ENCODE data around the gene GPR12. TPM values are rescaled to one million over a fixed set of nuclear protein-coding genes. Genes with fewer than 3 reads are reported as not detected.

The GPR12 gene, protein sequence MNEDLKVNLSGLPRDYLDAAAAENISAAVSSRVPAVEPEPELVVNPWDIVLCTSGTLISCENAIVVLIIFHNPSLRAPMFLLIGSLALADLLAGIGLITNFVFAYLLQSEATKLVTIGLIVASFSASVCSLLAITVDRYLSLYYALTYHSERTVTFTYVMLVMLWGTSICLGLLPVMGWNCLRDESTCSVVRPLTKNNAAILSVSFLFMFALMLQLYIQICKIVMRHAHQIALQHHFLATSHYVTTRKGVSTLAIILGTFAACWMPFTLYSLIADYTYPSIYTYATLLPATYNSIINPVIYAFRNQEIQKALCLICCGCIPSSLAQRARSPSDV
- total RNA-seq (under 1 TPM in 1 of 2 donors, not detected in 1; 0.15 TPM), polyA plus RNA-seq (not detected)
- long read RNA-seq, donor 1 = 0 reads
- long read RNA-seq, donor 2 = 0 reads

- no peaks in the 10 kb centered on the region for H3K9me3 ChIP-seq (ENCODE audit: control insufficient read depth, low read length)
- no peaks in the 10 kb centered on the region for H3K4me1 ChIP-seq (ENCODE audit: control insufficient read depth in 1 of 2, insufficient read depth in 2 of 2, low read length in 2 of 2)
- H3K27me3 ChIP-seq (ENCODE audit: control insufficient read depth in 1 of 2, insufficient read depth in 2 of 2, low read length in 1 of 2) = no peaks in the 10 kb centered on the region
- intact Hi-C loops (cut with DNase I) = no loop called here
- no peaks in the 10 kb centered on the region for H3K36me3 ChIP-seq (ENCODE audit: control insufficient read depth in 1 of 2, insufficient read depth in 2 of 2, low read length in 1 of 2)
- 1% methylated on average over 56 to 87 of the region's 87 CpGs for WGBS, 2 donors
- no peak for ATAC-seq (ENCODE audit: low FRiP score)
- H3K4me3 ChIP-seq (ENCODE audit: low read length in 2 of 2) = peak within 1 kb of the TSS; percentile 21 to 32
- no peak within 1 kb of the TSS for H3K27ac ChIP-seq (ENCODE audit: low read depth in 1 of 2, low read length in 2 of 2)
- peak in 1 of 2 donors; percentile 70 for DNase-seq
Measured at GRCh38 chr13:26759907-26760831, at the start of gene GPR12. GPR12 (minus strand) TSS chr13:26760786; CDS start chr13:26759827, 959 bp downstream.

DNA sequence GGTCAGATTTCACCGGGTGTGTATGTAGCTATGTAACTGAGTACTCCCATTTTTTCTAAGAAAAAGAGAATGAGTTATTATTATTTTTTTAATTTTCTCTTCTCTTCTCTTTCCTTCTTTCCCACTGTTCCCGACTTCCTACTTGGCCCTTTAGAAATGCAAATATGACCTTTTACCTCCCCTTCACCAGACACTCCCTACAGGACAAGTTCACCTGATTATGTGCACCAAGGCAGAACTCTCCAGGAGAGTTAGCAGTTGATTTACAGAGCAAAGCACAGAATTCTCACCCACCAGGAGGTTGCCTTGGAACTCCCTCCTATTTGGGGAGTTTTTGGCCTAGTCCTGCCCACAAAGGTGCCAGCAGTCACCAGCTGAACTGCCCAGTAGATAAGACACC is 49.5 kb upstream of the GPR12 start:
- H3K4me1 ChIP-seq (ENCODE audit: control insufficient read depth in 1 of 2, insufficient read depth in 2 of 2, low read length in 2 of 2) = no peaks in the 10 kb centered on the region
- intact Hi-C loops (cut with DNase I) = no loop called here
- ATAC-seq (ENCODE audit: low FRiP score) = no peak
- no peak overlapping the region for H3K4me3 ChIP-seq (ENCODE audit: low read length in 2 of 2)
- 38 to 39% methylated on average over 2 of the region's 2 CpGs for WGBS, 2 donors
- no peak overlapping the region for H3K27ac ChIP-seq (ENCODE audit: low read depth in 1 of 2, low read length in 2 of 2)
- no peaks in the 10 kb centered on the region for H3K27me3 ChIP-seq (ENCODE audit: control insufficient read depth in 1 of 2, insufficient read depth in 2 of 2, low read length in 1 of 2)
- H3K9me3 ChIP-seq (ENCODE audit: control insufficient read depth, low read length) = peaks cover 1% of the 10 kb centered on the region
- no peak for DNase-seq
- no peaks in the 10 kb centered on the region for H3K36me3 ChIP-seq (ENCODE audit: control insufficient read depth in 1 of 2, insufficient read depth in 2 of 2, low read length in 1 of 2)

GRCh38 chr13:26806891-26807290 is 46.3 kb upstream of the GPR12 start:
- ATAC-seq (ENCODE audit: low FRiP score) (no peak), DNase-seq (no peak)
- Histone ChIP-seq H3K36me3 (ENCODE audit: control insufficient read depth in 1 of 2, insufficient read depth in 2 of 2, low read length in 1 of 2) (no peaks in the 10 kb centered on the region), H3K9me3 (ENCODE audit: control insufficient read depth, low read length) (peaks cover 8% of the 10 kb centered on the region), H3K4me1 (ENCODE audit: control insufficient read depth in 1 of 2, insufficient read depth in 2 of 2, low read length in 2 of 2) (no peaks in the 10 kb centered on the region), H3K27me3 (ENCODE audit: control insufficient read depth in 1 of 2, insufficient read depth in 2 of 2, low read length in 1 of 2) (no peaks in the 10 kb centered on the region), H3K27ac (ENCODE audit: low read depth in 1 of 2, low read length in 2 of 2) (no peak overlapping the region), H3K4me3 (ENCODE audit: low read length in 2 of 2) (no peak overlapping the region)
- intact Hi-C loops (cut with DNase I) = no loop called here

DNA sequence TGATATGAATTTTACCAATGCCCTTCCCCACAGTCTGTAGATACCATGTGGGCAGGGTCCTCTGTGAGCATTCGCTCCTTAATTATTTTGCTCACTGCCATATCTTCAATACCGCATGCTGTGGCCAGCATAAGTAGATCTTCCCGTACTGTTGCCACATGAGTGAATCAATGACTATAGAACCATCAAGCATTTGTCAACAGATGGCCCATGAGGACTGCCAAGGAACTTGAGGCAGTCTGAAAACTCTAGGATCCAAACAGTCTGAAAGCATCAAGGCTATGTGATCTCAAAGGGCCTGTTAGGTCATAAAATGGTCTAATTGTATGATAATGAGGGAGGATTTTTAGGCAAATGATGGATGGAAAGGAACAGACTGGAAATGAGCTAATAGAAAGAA is 27.4 kb upstream of the GPR12 start:
- DNase-seq = no peak
- no peak for ATAC-seq (ENCODE audit: low FRiP score)
- WGBS, 2 donors = 85 to 88% methylated on average over 3 of the region's 3 CpGs
- Histone ChIP-seq H3K36me3 (ENCODE audit: control insufficient read depth in 1 of 2, insufficient read depth in 2 of 2, low read length in 1 of 2) (no peaks in the 10 kb centered on the region), H3K4me3 (ENCODE audit: low read length in 2 of 2) (no peak overlapping the region), H3K4me1 (ENCODE audit: control insufficient read depth in 1 of 2, insufficient read depth in 2 of 2, low read length in 2 of 2) (no peaks in the 10 kb centered on the region), H3K27me3 (ENCODE audit: control insufficient read depth in 1 of 2, insufficient read depth in 2 of 2, low read length in 1 of 2) (no peaks in the 10 kb centered on the region), H3K9me3 (ENCODE audit: control insufficient read depth, low read length) (peaks cover 1% of the 10 kb centered on the region), H3K27ac (ENCODE audit: low read depth in 1 of 2, low read length in 2 of 2) (no peak overlapping the region)
- intact Hi-C loops (cut with DNase I) = no loop called here

- no peak for DNase-seq
- H3K4me3 ChIP-seq (ENCODE audit: low read length in 2 of 2) = no peak overlapping the region
- no peaks in the 10 kb centered on the region for H3K36me3 ChIP-seq (ENCODE audit: control insufficient read depth in 1 of 2, insufficient read depth in 2 of 2, low read length in 1 of 2)
- H3K27ac ChIP-seq (ENCODE audit: low read depth in 1 of 2, low read length in 2 of 2) = no peak overlapping the region
- no peaks in the 10 kb centered on the region for H3K4me1 ChIP-seq (ENCODE audit: control insufficient read depth in 1 of 2, insufficient read depth in 2 of 2, low read length in 2 of 2)
- H3K27me3 ChIP-seq (ENCODE audit: control insufficient read depth in 1 of 2, insufficient read depth in 2 of 2, low read length in 1 of 2) = no peaks in the 10 kb centered on the region
- WGBS, 2 donors = 66 to 77% methylated on average over 2 of the region's 2 CpGs
- intact Hi-C loops (cut with DNase I) = no loop called here
- H3K9me3 ChIP-seq (ENCODE audit: control insufficient read depth, low read length) = peaks cover 2% of the 10 kb centered on the region
- no peak for ATAC-seq (ENCODE audit: low FRiP score)
Measured at GRCh38 chr13:26786651-26787295, 26.2 kb upstream of the GPR12 start.

GRCh38 chr13:26785838-26786630 is 25.4 kb upstream of the GPR12 start:
- Histone ChIP-seq H3K27me3 (ENCODE audit: control insufficient read depth in 1 of 2, insufficient read depth in 2 of 2, low read length in 1 of 2) (no peaks in the 10 kb centered on the region), H3K4me1 (ENCODE audit: control insufficient read depth in 1 of 2, insufficient read depth in 2 of 2, low read length in 2 of 2) (no peaks in the 10 kb centered on the region), H3K36me3 (ENCODE audit: control insufficient read depth in 1 of 2, insufficient read depth in 2 of 2, low read length in 1 of 2) (no peaks in the 10 kb centered on the region), H3K9me3 (ENCODE audit: control insufficient read depth, low read length) (peaks cover 4% of the 10 kb centered on the region), H3K4me3 (ENCODE audit: low read length in 2 of 2) (no peak overlapping the region), H3K27ac (ENCODE audit: low read depth in 1 of 2, low read length in 2 of 2) (no peak overlapping the region)
- WGBS, 2 donors = 26 to 28% methylated on average over 17 of the region's 17 CpGs
- intact Hi-C loops (cut with DNase I) = no loop called here
- ATAC-seq (ENCODE audit: low FRiP score) (no peak), DNase-seq (peak; percentile 67 to 76)

DNA sequence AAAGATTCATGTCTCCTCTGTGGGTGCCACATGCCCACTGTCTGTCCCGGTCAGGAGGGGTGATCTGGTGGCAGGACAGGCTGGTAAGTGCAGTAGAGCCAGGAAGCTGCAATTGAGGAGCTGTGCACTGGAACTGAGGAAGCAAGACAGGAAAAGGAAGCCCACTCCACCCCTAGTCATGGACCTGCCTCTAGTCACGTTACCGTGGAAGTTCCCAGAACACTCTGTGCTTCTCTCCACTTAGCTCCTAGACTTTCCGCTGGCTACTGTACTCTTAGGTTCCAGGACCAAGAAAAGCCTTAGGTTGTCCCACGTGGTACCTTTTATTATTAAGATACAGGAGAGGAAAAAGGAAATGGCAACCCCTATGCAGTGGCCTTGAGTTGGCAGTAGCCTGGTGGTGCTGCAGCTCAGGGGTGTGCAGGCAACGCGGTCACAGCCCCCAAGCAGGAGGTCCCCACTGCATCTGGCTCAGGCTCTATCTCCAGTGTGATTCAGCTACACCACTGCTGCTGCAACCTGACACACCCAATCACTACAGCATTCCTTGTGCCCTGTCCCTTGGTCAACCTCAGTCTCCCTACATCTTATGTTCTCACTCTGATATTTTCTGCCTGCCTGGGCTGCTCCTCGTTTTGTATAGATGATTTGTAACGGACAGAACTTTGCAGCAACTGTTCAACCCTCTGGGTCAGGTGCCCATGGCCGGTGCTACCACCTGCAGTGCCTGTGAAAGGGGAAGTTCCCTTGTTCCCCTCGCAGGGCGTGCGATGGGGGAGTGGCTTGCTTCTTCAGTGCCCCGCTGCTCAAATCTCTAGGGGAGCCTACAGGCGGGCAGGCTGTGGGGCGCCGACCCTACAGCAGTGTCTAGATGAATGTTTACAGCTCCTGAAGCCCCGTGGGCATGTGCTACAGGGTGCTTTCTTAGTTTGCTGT is 24.4 kb upstream of the GPR12 start:
- H3K4me1 ChIP-seq (ENCODE audit: control insufficient read depth in 1 of 2, insufficient read depth in 2 of 2, low read length in 2 of 2) = no peaks in the 10 kb centered on the region
- no peaks in the 10 kb centered on the region for H3K27me3 ChIP-seq (ENCODE audit: control insufficient read depth in 1 of 2, insufficient read depth in 2 of 2, low read length in 1 of 2)
- H3K9me3 ChIP-seq (ENCODE audit: control insufficient read depth, low read length) = peaks cover 4% of the 10 kb centered on the region
- WGBS, 2 donors = 29 to 30% methylated on average over 18 of the region's 18 CpGs
- intact Hi-C loops (cut with DNase I) = no loop called here
- DNase-seq (peak in 1 of 2 donors; percentile 49), ATAC-seq (ENCODE audit: low FRiP score) (no peak)
- no peak overlapping the region for H3K4me3 ChIP-seq (ENCODE audit: low read length in 2 of 2)
- H3K36me3 ChIP-seq (ENCODE audit: control insufficient read depth in 1 of 2, insufficient read depth in 2 of 2, low read length in 1 of 2) = no peaks in the 10 kb centered on the region
- H3K27ac ChIP-seq (ENCODE audit: low read depth in 1 of 2, low read length in 2 of 2) = no peak overlapping the region
